Spleen (tissue), 11 donors: ENCODE results near the gene WARS2. TPM values are rescaled to one million over a fixed set of nuclear protein-coding genes. Genes with fewer than 3 reads are reported as not detected.

Experiments used
- DNase-seq: peaks from one replicate; pipeline ENCODE4 v3.0.0-alpha.2; 2020
- H3K27ac ChIP-seq, 8 donors: fragments of 200-600 bp; sonication (generic) in 7 of 8; 1 replicate in 4 of 8; 2 replicates in 4 of 8; pipeline versions ENCODE4 v1.5.0 to v1.8.0; 2016 to 2021; ENCODE audit warnings: inconsistent platforms in 4 of 8, mild to moderate bottlenecking in 4 of 8, moderate library complexity in 1 of 8
- H3K27me3 ChIP-seq, 7 donors: fragments of 200-600 bp; sonication (generic) in 6 of 7; replicated peaks in 1 of 7; 1 replicate in 4 of 7; 2 replicates in 3 of 7; pipeline versions ENCODE4 v1.5.0 to v1.8.0; 2016 to 2021; ENCODE audit warnings: inconsistent platforms in 3 of 7, mild to moderate bottlenecking in 1 of 7
- H3K36me3 ChIP-seq, 6 donors: fragments of 200-600 bp; sonication (generic) in 5 of 6; 1 replicate in 4 of 6; 2 replicates in 2 of 6; pipeline versions ENCODE4 v1.5.0 to v1.8.0; 2016 to 2021; ENCODE audit warnings: inconsistent platforms in 2 of 6
- H3K4me1 ChIP-seq, 6 donors: fragments of 200-600 bp; sonication (generic) in 5 of 6; 1 replicate in 3 of 6; 2 replicates in 3 of 6; pipeline versions ENCODE4 v1.5.0 to v1.8.0; 2016 to 2021; ENCODE audit warnings: inconsistent platforms in 3 of 6
- H3K4me3 ChIP-seq, 8 donors: fragments of 200-600 bp; sonication (generic) in 7 of 8; 1 replicate in 4 of 8; 2 replicates in 4 of 8; pipeline versions ENCODE4 v1.5.0 to v1.8.0; 2016 to 2021; ENCODE audit warnings: inconsistent platforms in 4 of 8, mild to moderate bottlenecking in 4 of 8, moderate library complexity in 2 of 8
- H3K9me3 ChIP-seq, 8 donors: fragments of 200-600 bp; sonication (generic) in 7 of 8; 1 replicate in 4 of 8; 2 replicates in 4 of 8; pipeline versions ENCODE4 v1.5.0 to v1.8.0; 2016 to 2021; ENCODE audit warnings: inconsistent platforms in 4 of 8
- CTCF ChIP-seq, 11 experiments: fragments of 200-600 bp in 7 of 11; fragments of 450-650 bp in 4 of 11; sonication (generic) in 4 of 11; IDR thresholded peaks in 8 of 11; conservative IDR thresholded peaks in 3 of 11; 1 replicate in 7 of 11; 2 replicates in 4 of 11; pipeline versions ENCODE4 v1.4.0 to v1.8.0; 2016 to 2021; ENCODE audit warnings: antibody characterized with exemption in 11 of 11, inconsistent platforms in 4 of 11, mild to moderate bottlenecking in 1 of 11
- POLR2A ChIP-seq, 3 donors: fragments of 450-650 bp; IDR thresholded peaks; one replicate each; pipeline ENCODE4 v1.5.1; 2017; ENCODE audit warnings: antibody characterized with exemption in 3 of 3, mild to moderate bottlenecking in 1 of 3
- POLR2AphosphoS5 ChIP-seq, 3 donors: sonication (generic); formaldehyde crosslinking; IDR thresholded peaks; one replicate each; pipeline ENCODE4 v1.5.1; 2017; ENCODE audit warnings: antibody characterized with exemption in 3 of 3
- WGBS, 5 donors: extraction: QIAGEN DNeasy Blood & Tissue Kit in 3 of 5; methylation state at CpG; one replicate each; pipeline versions ENCODE4 v1.1.5 to v1.1.7; 2013 to 2018; 5-methylcytosine and 5-hydroxymethylcytosine counted together
- intact Hi-C: fragments of 100-400 bp; cut with DNase I; formaldehyde crosslinking; loops from one replicate; pipeline ENCODE4 v1.15.0; 2023; ENCODE audit warnings: low total_unique reads
- polyA plus RNA-seq, 3 donors: library from polyadenylated mRNA; stranded (reverse); fragments of 200-250 nt; gene quantifications; one replicate each; pipeline ENCODE4 v1.2.1, GENCODE V29; 2013
- total RNA-seq, 7 donors: library from RNA; depleted of rRNA in 3 of 7; stranded (reverse); fragments of >200 nt in 3 of 7; fragmentation: NEBNext Ultra II Directional in 4 of 7; extraction: Animal tissue kit (Norgen Biotek cat#: 25700) in 4 of 7; gene quantifications; one replicate each; pipeline versions ENCODE4 v1.1.0 to v1.2.1, GENCODE V29; 2016 to 2021
- donor health status: healthy with polysubstance abuse.
- donor health status: DM: no; HTN: no; CAD: no; lungs with moderate emphysema.
- donor health status: DM: no; HTN: no; CAD: no.
- donor health status: Bipolar disorder and iron deficiency.
- donor health status: healthy.
- donor health status: DM: no; HTN: no; CAD: no.
- donor health status: DM: yes; HTN: yes; CAD: no.

WARS2 gene
- total and polyA plus RNA-seq, 10 donors = 2.9 to 13.0 (median 8.5) TPM

- DNase-seq = no peak
- peaks cover 0 to 100% (median 98%) of the 10 kb centered on the region in 7 donors for H3K27me3 ChIP-seq
- 8 to 20% (median 11%) methylated on average over 9 of the region's 9 CpGs for WGBS, 5 donors
Observed at GRCh38 chr1:118993700-118994026, 146.8 kb downstream of the WARS2 start.

GRCh38 chr1:118992868-118993699 is 147.4 kb downstream of the WARS2 start:
- Histone ChIP-seq H3K9me3 (peaks cover 0 to 6% (median 0%) of the 10 kb centered on the region in 8 donors), H3K27me3 (peaks cover 0 to 100% (median 98%) of the 10 kb centered on the region in 7 donors), H3K4me1 (peaks cover 0 to 31% (median 8%) of the 10 kb centered on the region in 6 donors), H3K36me3 (no peaks in the 10 kb centered on the region), H3K27ac (no peak overlapping the region), H3K4me3 (no peak overlapping the region)
- intact Hi-C loops = no loop called here
- no peak for DNase-seq
- TF ChIP-seq POLR2AphosphoS5 (IDR thresholded peaks at IDR 0.05) (peak in 2 of 3 donors; percentile 27 to 47), POLR2A (IDR thresholded peaks at IDR 0.05) (no peak)
- WGBS, 5 donors = 6 to 17% (median 8%) methylated on average over 48 to 53 of the region's 53 CpGs

More at GRCh38 chr1:118993700-118994026, 146.8 kb downstream of the WARS2 start:
- H3K27ac ChIP-seq = no peak overlapping the region
- no peaks in the 10 kb centered on the region for H3K36me3 ChIP-seq
- peaks cover 0 to 25% (median 5%) of the 10 kb centered on the region in 6 donors for H3K4me1 ChIP-seq
- intact Hi-C loops = no loop called here
- peaks cover 0 to 6% (median 0%) of the 10 kb centered on the region in 8 donors for H3K9me3 ChIP-seq
- TF ChIP-seq POLR2AphosphoS5 (IDR thresholded peaks at IDR 0.05) = no peak
- no peak overlapping the region for H3K4me3 ChIP-seq

GRCh38 chr1:118992237-118992825 is 148.1 kb downstream of the WARS2 start:
- WGBS, 5 donors = 12 to 18% (median 13%) methylated on average over 22 of the region's 22 CpGs
- H3K36me3 ChIP-seq = no peaks in the 10 kb centered on the region
- H3K4me3 ChIP-seq = no peak overlapping the region
- DNase-seq = no peak
- H3K4me1 ChIP-seq = peaks cover 0 to 38% (median 15%) of the 10 kb centered on the region in 6 donors
- intact Hi-C loops = no loop called here
- H3K27ac ChIP-seq = no peak overlapping the region
- H3K27me3 ChIP-seq = peaks cover 0 to 100% (median 98%) of the 10 kb centered on the region in 7 donors
- TF ChIP-seq CTCF (IDR thresholded peaks at IDR 0.05 in 8 of 11, conservative IDR thresholded peaks at IDR 0.05 in 3 of 11) (no peak), POLR2AphosphoS5 (IDR thresholded peaks at IDR 0.05) (no peak), POLR2A (IDR thresholded peaks at IDR 0.05) (no peak)
- peaks cover 0 to 6% (median 0%) of the 10 kb centered on the region in 8 donors for H3K9me3 ChIP-seq

GRCh38 chr1:118991448-118991847 is 149.0 kb downstream of the WARS2 start:
- H3K27me3 ChIP-seq = peaks cover 0 to 100% (median 100%) of the 10 kb centered on the region in 7 donors
- intact Hi-C loops = no loop called here
- 18 to 47% (median 19%) methylated on average over 4 of the region's 4 CpGs for WGBS, 5 donors

More at GRCh38 chr1:118991448-118991847, 149.0 kb downstream of the WARS2 start:
- no peak for DNase-seq
- H3K4me3 ChIP-seq = no peak overlapping the region
- peaks cover 0 to 10% (median 0%) of the 10 kb centered on the region in 8 donors for H3K9me3 ChIP-seq
- no peak overlapping the region for H3K27ac ChIP-seq
- TF ChIP-seq CTCF (IDR thresholded peaks at IDR 0.05 in 8 of 11, conservative IDR thresholded peaks at IDR 0.05 in 3 of 11) = no peak
- H3K36me3 ChIP-seq = no peaks in the 10 kb centered on the region
- peaks cover 0 to 47% (median 19%) of the 10 kb centered on the region in 6 donors for H3K4me1 ChIP-seq
